PC-9 (cell line): ENCODE measurements around the gene MRPL21.

Experiments used
- CTCF ChIP-seq: fragments of 200-600 bp; sonication (generic); conservative IDR thresholded peaks from 2 replicates; pipeline ENCODE4 v1.6.1; 2017; ENCODE audit warnings: mixed run types, antibody characterized with exemption, mild to moderate bottlenecking, moderate library complexity
- EZH2 ChIP-seq: fragments of 200-600 bp; sonication (generic); IDR thresholded peaks from 2 replicates; pipeline ENCODE4 v1.8.0; 2017; ENCODE audit warnings: antibody characterized with exemption, low read depth

- TF ChIP-seq EZH2: no peak
- no peak for TF ChIP-seq CTCF
Measured at GRCh38 chr11:68934321-68934645, 30.7 kb upstream of the MRPL21 start.
